Body of pancreas (tissue), 4 donors: ENCODE measurements around the gene KRTAP17-1.

ENCODE experiments used
- POLR2A ChIP-seq, 3 donors: fragments of 450-650 bp; IDR thresholded peaks; one replicate each; pipeline ENCODE4 v1.6.1; 2016; ENCODE audit warnings: antibody characterized with exemption in 3 of 3, mild to moderate bottlenecking in 2 of 3
- TF ChIP-seq, protein P1 (sequence below), 7 experiments: fragments of 450-650 bp in 4 of 7; fragments of 200-600 bp in 3 of 7; sonication (generic) in 3 of 7; IDR thresholded peaks; one replicate each; pipeline ENCODE4 v1.5.1; 2016 to 2019; ENCODE audit warnings: antibody characterized with exemption in 7 of 7

DNA sequence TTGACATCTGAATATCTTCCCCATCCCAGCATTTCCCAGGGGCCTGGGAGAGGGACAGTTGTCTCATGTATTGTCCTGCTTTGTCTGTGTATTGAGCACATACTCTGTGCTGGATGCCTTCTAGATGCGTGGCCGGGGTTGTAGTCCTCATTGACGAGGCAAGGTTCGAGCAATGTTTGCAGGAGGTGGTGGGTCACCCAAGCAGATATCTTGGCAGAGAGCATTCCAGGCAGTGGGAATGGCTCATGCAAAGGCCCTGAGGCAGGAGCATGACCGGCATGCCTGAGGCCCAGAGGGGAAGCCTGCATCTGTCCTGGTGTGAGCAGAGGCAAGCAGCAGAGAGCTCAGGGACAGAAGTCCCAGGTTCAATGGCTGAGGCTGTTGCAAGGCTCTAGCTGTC lies 17.6 kb upstream of the KRTAP17-1 start:
- no peak for TF ChIP-seq POLR2A (IDR thresholded peaks at IDR 0.05)
- TF ChIP-seq, protein P1, sequence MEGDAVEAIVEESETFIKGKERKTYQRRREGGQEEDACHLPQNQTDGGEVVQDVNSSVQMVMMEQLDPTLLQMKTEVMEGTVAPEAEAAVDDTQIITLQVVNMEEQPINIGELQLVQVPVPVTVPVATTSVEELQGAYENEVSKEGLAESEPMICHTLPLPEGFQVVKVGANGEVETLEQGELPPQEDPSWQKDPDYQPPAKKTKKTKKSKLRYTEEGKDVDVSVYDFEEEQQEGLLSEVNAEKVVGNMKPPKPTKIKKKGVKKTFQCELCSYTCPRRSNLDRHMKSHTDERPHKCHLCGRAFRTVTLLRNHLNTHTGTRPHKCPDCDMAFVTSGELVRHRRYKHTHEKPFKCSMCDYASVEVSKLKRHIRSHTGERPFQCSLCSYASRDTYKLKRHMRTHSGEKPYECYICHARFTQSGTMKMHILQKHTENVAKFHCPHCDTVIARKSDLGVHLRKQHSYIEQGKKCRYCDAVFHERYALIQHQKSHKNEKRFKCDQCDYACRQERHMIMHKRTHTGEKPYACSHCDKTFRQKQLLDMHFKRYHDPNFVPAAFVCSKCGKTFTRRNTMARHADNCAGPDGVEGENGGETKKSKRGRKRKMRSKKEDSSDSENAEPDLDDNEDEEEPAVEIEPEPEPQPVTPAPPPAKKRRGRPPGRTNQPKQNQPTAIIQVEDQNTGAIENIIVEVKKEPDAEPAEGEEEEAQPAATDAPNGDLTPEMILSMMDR (IDR thresholded peaks at IDR 0.05), result no peak
